ENCODE data around the gene SYT1.

SYT1 gene

DNA sequence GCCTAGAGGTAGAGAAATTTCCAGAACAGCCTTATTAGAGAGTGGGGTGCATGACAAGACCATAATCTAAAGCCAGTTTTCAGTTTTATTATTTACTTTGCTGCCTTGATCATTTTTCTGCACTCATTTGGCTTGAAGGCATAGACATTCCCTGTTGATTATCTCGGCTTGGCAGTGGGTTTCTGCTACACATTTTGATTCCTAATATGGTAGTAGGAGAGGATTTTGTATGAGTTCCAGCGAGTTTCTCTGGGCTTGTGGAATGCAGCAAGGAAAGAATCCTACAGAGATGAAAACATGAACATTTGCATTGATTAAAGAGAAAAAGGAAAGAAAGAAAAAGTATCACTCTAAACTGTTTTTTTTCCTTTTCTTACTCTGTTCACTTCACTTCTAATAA, 545.0 kb downstream of the SYT1 start:
- H3K4me3 ChIP-seq (ENCODE audit: extremely low read depth, insufficient read depth, low read length, poor library complexity, severe bottlenecking), result no peak overlapping the region
- no peaks in the 10 kb centered on the region for H3K9me3 ChIP-seq (ENCODE audit: control insufficient read depth, low read length)
- H3K36me3 ChIP-seq (ENCODE audit: control insufficient read depth, insufficient read depth, low read length), result no peaks in the 10 kb centered on the region
- H3K27ac ChIP-seq (ENCODE audit: low read depth, low read length, severe bottlenecking), result no peak overlapping the region
- peaks cover 19% of the 10 kb centered on the region for H3K4me1 ChIP-seq (ENCODE audit: control insufficient read depth, insufficient read depth, low read length, poor library complexity, severe bottlenecking)
- 0% methylated on average over 1 of the region's 2 CpGs; no CpG with 5 or more reads in 1 of the 2 experiments for WGBS, 2 experiments (ENCODE audit: insufficient coverage in 2 of 2)

GRCh38 chr12:79411791-79412190, 547.2 kb downstream of the SYT1 start:
- H3K4me1 ChIP-seq (ENCODE audit: control insufficient read depth, insufficient read depth, low read length, poor library complexity, severe bottlenecking), result peaks cover 24% of the 10 kb centered on the region
- WGBS, 2 experiments (ENCODE audit: insufficient coverage in 2 of 2), result 89% methylated on average over 3 of the region's 3 CpGs; no CpG with 5 or more reads in 1 of the 2 experiments
- no peak overlapping the region for H3K27ac ChIP-seq (ENCODE audit: low read depth, low read length, severe bottlenecking)
- H3K9me3 ChIP-seq (ENCODE audit: control insufficient read depth, low read length), result no peaks in the 10 kb centered on the region
- H3K4me3 ChIP-seq (ENCODE audit: extremely low read depth, insufficient read depth, low read length, poor library complexity, severe bottlenecking), result no peak overlapping the region
- no peaks in the 10 kb centered on the region for H3K36me3 ChIP-seq (ENCODE audit: control insufficient read depth, insufficient read depth, low read length)

DNA sequence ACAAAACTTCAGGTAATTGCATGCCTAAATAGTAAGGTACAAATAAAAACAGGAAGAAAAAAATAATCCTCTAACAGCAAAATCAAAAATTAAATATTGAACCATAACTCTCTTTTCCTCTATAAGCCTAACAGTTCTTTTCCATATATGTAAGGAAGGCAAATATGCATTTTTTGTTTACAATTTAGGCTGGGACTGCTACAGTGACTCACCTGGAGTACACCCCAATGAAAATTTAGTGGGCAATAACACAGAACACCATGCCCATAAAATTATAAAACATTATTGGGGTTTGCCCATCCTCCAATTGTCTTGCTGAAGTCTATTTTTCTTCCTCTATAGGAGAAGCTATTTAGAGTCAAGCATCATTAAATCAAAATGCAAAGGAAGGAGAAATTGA, 549.2 kb downstream of the SYT1 start:
- H3K4me1 ChIP-seq (ENCODE audit: control insufficient read depth, insufficient read depth, low read length, poor library complexity, severe bottlenecking), result peaks cover 16% of the 10 kb centered on the region
- H3K36me3 ChIP-seq (ENCODE audit: control insufficient read depth, insufficient read depth, low read length), result no peaks in the 10 kb centered on the region
- no peaks in the 10 kb centered on the region for H3K9me3 ChIP-seq (ENCODE audit: control insufficient read depth, low read length)
- no peak overlapping the region for H3K4me3 ChIP-seq (ENCODE audit: extremely low read depth, insufficient read depth, low read length, poor library complexity, severe bottlenecking)
- no peak overlapping the region for H3K27ac ChIP-seq (ENCODE audit: low read depth, low read length, severe bottlenecking)

- peaks cover 13% of the 10 kb centered on the region for H3K4me1 ChIP-seq (ENCODE audit: control insufficient read depth, insufficient read depth, low read length, poor library complexity, severe bottlenecking)
- no peaks in the 10 kb centered on the region for H3K9me3 ChIP-seq (ENCODE audit: control insufficient read depth, low read length)
- no peaks in the 10 kb centered on the region for H3K36me3 ChIP-seq (ENCODE audit: control insufficient read depth, insufficient read depth, low read length)
- 100% methylated on average over 1 of the region's 2 CpGs for WGBS, 2 experiments (ENCODE audit: insufficient coverage in 2 of 2)
- no peak overlapping the region for H3K4me3 ChIP-seq (ENCODE audit: extremely low read depth, insufficient read depth, low read length, poor library complexity, severe bottlenecking)
- no peak overlapping the region for H3K27ac ChIP-seq (ENCODE audit: low read depth, low read length, severe bottlenecking)
Measured at GRCh38 chr12:79414252-79414651, 549.7 kb downstream of the SYT1 start.

DNA sequence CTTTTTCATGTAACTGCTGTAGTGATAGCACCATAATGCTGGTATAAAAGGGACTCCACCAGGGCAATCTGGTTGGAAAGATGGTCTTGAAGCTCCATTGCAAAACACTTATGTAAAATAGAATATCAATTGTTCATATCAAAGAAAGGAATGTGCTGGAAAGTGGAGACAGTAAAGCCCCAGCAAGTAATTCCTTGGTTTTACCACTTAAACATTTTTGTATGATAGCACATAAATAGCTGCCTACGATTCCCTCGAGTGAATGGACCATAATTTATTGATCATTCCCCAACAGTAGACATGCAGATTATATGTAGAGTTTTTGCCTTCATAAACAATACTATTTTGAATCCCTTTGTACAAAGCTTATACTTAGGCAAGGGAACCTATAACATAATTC, 550.7 kb downstream of the SYT1 start:
- Histone ChIP-seq H3K9me3 (ENCODE audit: control insufficient read depth, low read length) (no peaks in the 10 kb centered on the region), H3K36me3 (ENCODE audit: control insufficient read depth, insufficient read depth, low read length) (no peaks in the 10 kb centered on the region), H3K27ac (ENCODE audit: low read depth, low read length, severe bottlenecking) (peak overlapping the region; percentile 51), H3K4me1 (ENCODE audit: control insufficient read depth, insufficient read depth, low read length, poor library complexity, severe bottlenecking) (peaks cover 6% of the 10 kb centered on the region), H3K4me3 (ENCODE audit: extremely low read depth, insufficient read depth, low read length, poor library complexity, severe bottlenecking) (no peak overlapping the region)
- whole genome bisulfite sequencing, 2 experiments (ENCODE audit: insufficient coverage in 2 of 2), result no CpG with 5 or more reads among the region's 2 CpGs

- peak overlapping the region; percentile 51 for H3K27ac ChIP-seq (ENCODE audit: low read depth, low read length, severe bottlenecking)
- WGBS, 2 experiments (ENCODE audit: insufficient coverage in 2 of 2), result 66% methylated on average over 2 of the region's 5 CpGs; no CpG with 5 or more reads in 1 of the 2 experiments
- H3K36me3 ChIP-seq (ENCODE audit: control insufficient read depth, insufficient read depth, low read length), result no peaks in the 10 kb centered on the region
- H3K4me1 ChIP-seq (ENCODE audit: control insufficient read depth, insufficient read depth, low read length, poor library complexity, severe bottlenecking), result peaks cover 11% of the 10 kb centered on the region
- no peaks in the 10 kb centered on the region for H3K9me3 ChIP-seq (ENCODE audit: control insufficient read depth, low read length)
- no peak overlapping the region for H3K4me3 ChIP-seq (ENCODE audit: extremely low read depth, insufficient read depth, low read length, poor library complexity, severe bottlenecking)
Measured at GRCh38 chr12:79415746-79416435, 551.3 kb downstream of the SYT1 start.

DNA sequence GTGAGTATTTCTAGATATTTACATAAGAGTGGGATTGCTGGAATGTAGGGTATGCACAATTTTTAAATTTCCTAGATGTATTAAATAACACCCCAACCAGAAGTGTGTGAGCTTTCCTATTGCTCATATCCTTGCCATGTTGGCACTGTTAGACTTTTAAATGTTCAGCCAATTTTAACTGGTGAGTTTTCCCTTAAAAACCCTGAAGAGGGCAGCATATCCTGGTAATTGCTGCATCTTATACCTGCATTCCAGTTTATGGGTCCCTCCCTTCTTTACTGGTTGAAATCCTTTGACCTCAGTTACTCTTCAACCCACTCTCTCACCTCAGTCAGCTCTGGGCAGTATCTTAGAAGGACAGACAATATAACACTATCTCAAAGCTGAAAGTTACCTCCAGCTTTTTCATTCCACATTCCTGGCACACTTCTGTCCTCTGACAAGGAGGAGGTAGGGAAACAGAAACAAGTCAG, 555.6 kb downstream of the SYT1 start:
- H3K4me3 ChIP-seq (ENCODE audit: extremely low read depth, insufficient read depth, low read length, poor library complexity, severe bottlenecking), result no peak overlapping the region
- no peaks in the 10 kb centered on the region for H3K36me3 ChIP-seq (ENCODE audit: control insufficient read depth, insufficient read depth, low read length)
- peaks cover 36% of the 10 kb centered on the region for H3K4me1 ChIP-seq (ENCODE audit: control insufficient read depth, insufficient read depth, low read length, poor library complexity, severe bottlenecking)
- no peaks in the 10 kb centered on the region for H3K9me3 ChIP-seq (ENCODE audit: control insufficient read depth, low read length)
- peak overlapping the region; percentile 62 for H3K27ac ChIP-seq (ENCODE audit: low read depth, low read length, severe bottlenecking)

- WGBS, 2 experiments (ENCODE audit: insufficient coverage in 2 of 2), result 100% methylated on average over 1 of the region's 1 CpG
Measured at GRCh38 chr12:79421236-79421740, 556.7 kb downstream of the SYT1 start.

DNA sequence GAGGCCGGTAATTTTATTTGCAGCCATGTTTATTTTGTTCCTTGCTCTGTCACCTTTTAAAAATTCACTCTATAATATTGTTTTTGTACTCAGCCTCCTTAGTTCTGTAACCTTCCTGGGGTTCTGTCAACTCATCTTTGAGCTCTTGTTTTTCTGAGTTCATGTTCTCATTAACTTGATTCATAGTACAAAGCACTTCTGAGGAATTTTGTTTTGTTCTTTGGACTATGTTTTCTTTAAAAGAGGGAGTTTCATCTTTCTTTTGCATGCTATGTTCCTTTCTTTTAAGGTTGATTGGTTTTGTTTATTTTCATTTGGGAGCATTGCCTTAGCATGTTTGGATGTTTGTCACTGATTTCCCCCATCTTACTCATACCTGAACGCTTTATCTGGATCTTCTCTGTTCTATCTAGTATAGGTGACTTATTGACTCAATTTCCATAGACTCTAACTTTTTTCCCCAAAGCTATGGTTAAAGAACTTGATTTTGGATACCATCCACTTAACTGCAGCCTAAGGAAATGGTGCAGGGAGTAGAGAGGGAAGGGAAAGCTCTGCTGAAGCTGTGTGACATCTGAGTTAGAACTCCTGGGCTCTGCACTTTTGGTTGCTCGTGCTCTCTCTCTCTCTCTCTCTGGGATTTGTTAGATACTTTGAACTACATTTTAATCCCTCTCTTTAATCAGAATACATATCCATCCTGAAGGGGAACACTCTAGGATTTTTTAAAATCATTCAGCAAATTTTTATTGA, 557.7 kb downstream of the SYT1 start:
- Histone ChIP-seq H3K9me3 (ENCODE audit: control insufficient read depth, low read length) (no peaks in the 10 kb centered on the region), H3K4me3 (ENCODE audit: extremely low read depth, insufficient read depth, low read length, poor library complexity, severe bottlenecking) (no peak overlapping the region), H3K36me3 (ENCODE audit: control insufficient read depth, insufficient read depth, low read length) (no peaks in the 10 kb centered on the region), H3K27ac (ENCODE audit: low read depth, low read length, severe bottlenecking) (peak overlapping the region; percentile 11), H3K4me1 (ENCODE audit: control insufficient read depth, insufficient read depth, low read length, poor library complexity, severe bottlenecking) (peaks cover 41% of the 10 kb centered on the region)
- WGBS, 2 experiments (ENCODE audit: insufficient coverage in 2 of 2), result 72 to 90% methylated on average over 2 to 3 of the region's 3 CpGs

More at GRCh38 chr12:79421236-79421740, 556.7 kb downstream of the SYT1 start:
- Histone ChIP-seq H3K4me1 (ENCODE audit: control insufficient read depth, insufficient read depth, low read length, poor library complexity, severe bottlenecking) (peaks cover 40% of the 10 kb centered on the region), H3K9me3 (ENCODE audit: control insufficient read depth, low read length) (no peaks in the 10 kb centered on the region), H3K4me3 (ENCODE audit: extremely low read depth, insufficient read depth, low read length, poor library complexity, severe bottlenecking) (no peak overlapping the region), H3K27ac (ENCODE audit: low read depth, low read length, severe bottlenecking) (no peak overlapping the region), H3K36me3 (ENCODE audit: control insufficient read depth, insufficient read depth, low read length) (no peaks in the 10 kb centered on the region)

DNA sequence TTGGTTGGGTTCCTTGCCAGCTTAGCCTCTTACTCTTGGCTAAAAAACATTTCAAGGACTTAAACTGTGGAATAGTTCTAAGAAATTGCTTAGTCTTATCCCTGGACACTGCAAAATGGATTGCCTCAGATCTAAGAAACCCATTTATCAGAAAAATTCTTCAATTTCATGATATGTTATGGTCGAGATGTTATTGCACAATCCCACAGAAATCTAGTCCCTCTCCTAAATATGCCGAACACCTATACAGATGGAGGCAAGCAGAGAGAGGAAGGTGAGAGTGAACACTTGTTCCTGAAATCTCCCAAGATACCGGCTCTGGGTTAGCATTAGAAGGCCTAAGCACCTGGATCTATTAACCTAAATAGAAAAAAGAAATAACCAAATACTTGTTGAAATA, 559.0 kb downstream of the SYT1 start:
- peaks cover 41% of the 10 kb centered on the region for H3K4me1 ChIP-seq (ENCODE audit: control insufficient read depth, insufficient read depth, low read length, poor library complexity, severe bottlenecking)
- H3K36me3 ChIP-seq (ENCODE audit: control insufficient read depth, insufficient read depth, low read length), result no peaks in the 10 kb centered on the region
- no CpG with 5 or more reads among the region's 3 CpGs for WGBS, 2 experiments (ENCODE audit: insufficient coverage in 2 of 2)
- H3K9me3 ChIP-seq (ENCODE audit: control insufficient read depth, low read length), result no peaks in the 10 kb centered on the region
- H3K4me3 ChIP-seq (ENCODE audit: extremely low read depth, insufficient read depth, low read length, poor library complexity, severe bottlenecking), result no peak overlapping the region
- H3K27ac ChIP-seq (ENCODE audit: low read depth, low read length, severe bottlenecking), result peak overlapping the region; percentile 46
